Hematopoietic multipotent progenitor cell treated with erythropoietin and hydrocortisone succinate and interleukin-3 and kit ligand, for 8 days (in vitro differentiated cells): ENCODE measurements around the gene ZSWIM5.
"Not testable (repeated sequence)": the region's sequence is repeated elsewhere in the genome, so short reads cannot be mapped to it uniquely, and the experiment has no call there.

Source experiments
- DNase-seq: peaks from one replicate; pipeline ENCODE4 v3.0.0-alpha.2; 2015

The ZSWIM5 gene

GRCh38 chr1:45205910-45206721 lies at the start of gene ZSWIM5:
ZSWIM5 (minus strand) TSS chr1:45206605; CDS start chr1:45206350, 255 bp downstream.
- peak; percentile 23 for DNase-seq

DNA sequence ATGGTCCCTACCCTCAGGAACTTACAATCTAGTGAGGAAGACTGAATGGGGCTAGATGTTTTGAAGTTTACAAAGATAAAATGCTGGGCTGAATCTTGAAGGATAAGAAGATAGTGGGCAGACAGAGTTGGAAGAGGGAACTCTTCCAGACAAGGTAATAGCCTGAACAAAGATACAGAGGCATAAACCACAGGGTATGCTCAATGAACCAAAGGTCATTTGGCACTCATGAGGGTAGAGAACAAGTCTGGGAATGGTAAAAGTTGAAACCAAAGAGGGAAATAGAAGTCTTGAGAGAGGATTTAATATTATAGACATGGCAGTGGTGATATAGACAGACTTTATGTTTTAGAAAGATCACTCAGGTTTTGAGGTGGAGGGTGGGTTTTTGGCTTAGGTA lies 48.1 kb upstream of the ZSWIM5 start:
- DNase-seq, result no peak

DNA sequence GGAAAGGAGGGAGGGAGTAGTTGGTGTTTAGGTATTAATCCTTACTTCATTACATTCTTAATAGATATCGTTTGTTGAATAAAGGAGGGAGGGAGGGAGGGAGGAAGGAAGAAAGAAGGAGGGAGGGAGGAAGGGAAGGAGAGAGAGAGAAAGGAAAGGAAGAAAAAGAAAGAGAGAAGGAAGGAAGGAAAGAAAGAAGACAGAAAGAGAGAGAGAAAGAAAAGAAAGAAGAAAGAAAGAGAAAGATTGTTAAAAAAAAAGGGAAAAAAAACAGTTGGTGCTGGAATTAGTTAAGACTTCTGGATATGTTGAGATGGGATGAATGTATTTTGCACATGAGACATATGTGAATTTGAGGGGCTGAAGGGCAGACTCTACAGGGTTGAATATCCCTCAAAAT lies 44.1 kb upstream of the ZSWIM5 start:
- DNase-seq, result no peak

GRCh38 chr1:45248004-45248403 lies 41.6 kb upstream of the ZSWIM5 start:
- not testable (repeated sequence) for DNase-seq

DNA sequence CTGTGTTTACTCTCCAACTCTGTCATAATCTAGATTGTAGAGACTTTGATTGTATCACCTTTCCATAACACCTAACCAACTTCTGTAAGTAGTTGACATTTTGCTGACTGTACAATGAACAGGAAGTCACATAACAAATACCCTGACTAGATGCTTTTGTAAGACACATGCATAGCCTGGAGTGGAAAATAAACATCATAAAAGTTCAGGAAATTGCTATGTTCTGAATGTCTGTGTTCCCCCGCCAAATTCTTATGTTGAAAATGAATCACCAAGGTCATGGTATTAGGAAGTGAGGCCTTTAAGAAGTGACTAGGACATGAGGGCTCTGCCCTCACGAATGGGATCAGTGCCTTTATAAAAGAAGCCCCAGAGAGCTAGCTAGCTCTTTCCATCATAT lies 40.4 kb upstream of the ZSWIM5 start:
- no peak for DNase-seq

GRCh38 chr1:45246359-45246758 lies 40.0 kb upstream of the ZSWIM5 start:
- not testable (repeated sequence) for DNase-seq

- no peak for DNase-seq
Measured at GRCh38 chr1:45244660-45245059, 38.3 kb upstream of the ZSWIM5 start.

- no peak for DNase-seq
Measured at GRCh38 chr1:45243476-45244343, 37.3 kb upstream of the ZSWIM5 start.

DNA sequence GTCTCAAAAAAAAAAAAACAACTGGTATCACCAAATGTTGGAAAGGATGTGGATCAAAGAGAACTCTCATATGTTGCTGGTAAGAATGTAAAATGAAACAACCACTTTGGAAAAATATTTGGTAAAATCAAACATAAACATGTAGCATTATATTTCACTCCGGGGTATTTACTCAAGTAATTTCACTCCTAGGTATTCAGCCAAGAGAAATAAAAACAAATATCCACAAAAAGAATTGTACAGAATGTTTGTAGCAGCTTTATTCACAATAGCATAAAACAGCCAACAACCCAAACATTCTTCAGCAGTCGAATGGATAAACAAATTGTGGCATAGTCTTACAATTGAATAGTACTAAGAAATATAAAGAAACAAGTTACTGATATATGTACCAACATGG lies 32.4 kb upstream of the ZSWIM5 start:
- DNase-seq, result no peak

DNA sequence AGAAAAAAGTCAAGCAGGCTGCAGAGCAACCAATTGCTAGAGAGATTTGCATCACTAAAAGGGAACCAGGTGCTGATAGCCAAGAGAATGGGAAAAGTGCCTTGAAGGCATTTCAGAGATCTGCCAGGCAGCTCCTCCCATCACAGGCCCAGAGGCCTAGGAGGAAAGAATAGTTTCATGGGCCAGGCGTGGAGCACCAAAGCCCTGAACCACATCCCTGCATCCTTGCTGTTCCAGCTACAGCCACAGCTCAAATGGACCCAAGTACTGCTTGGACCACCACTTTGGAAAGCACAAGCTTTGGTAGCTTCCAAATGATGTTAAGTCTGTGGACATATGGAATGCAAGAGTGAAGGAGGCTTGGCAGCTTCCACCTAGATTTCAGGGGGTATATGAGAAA lies 29.7 kb upstream of the ZSWIM5 start:
- no peak for DNase-seq

- no peak for DNase-seq
Measured at GRCh38 chr1:45230537-45230936, 24.1 kb upstream of the ZSWIM5 start.

DNA sequence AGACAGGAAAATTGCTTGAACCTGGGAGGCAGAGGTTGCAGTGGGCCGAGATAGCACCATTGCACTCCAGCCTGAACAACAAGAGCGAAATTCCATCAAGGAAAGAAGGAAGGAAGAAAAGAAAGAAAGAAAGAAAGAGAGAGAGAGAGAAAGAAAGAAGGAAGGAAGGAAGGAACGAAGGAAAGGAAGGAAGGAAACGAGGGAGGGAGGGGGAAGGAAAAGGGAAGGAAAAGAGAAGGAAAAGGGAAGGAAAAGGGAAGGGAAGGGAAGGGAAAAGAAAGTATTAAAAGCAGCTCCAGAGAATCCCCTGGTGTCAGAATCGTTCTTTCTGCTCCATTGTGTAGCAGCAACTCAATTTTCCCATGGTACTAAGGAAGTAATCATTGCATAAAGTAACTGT lies 19.2 kb upstream of the ZSWIM5 start:
- no peak for DNase-seq

DNA sequence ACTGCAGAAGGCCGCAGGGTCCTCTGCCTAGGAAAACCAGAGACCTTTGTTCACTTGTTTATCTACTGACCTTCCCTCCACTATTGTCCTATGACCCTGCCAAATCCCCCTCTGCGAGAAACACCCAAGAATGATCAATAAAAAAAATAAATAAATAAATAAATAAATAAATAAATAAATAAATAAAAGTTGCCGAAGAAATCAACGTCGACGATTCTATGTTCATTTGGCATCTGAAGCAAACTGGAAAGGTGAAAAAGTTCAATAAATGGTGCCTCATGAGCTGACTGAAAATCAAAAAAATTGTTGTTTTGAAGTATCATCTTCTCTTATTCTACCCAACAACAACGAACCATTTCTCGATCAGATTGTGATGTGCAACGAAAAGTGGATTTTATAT lies 17.3 kb upstream of the ZSWIM5 start:
- not testable (repeated sequence) for DNase-seq

DNA sequence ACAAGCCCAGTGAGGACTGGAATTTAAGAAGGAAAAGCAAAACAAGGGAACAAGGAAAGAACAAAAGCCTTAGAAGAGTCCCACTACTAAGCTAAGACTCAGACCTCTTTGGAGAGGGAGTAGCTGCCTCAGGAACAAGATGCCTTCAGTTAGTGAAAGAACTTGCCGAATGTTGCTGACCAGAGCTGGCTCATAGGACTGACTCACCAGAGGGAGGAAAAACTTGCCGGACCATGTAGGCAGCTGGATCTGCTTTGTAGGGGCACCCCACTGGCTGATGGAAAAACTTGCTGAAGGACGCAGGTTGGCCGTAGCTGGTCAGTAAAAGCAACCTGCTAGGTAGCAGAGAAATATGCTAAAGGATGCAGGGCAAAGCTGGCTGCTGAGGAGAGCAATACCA lies 15.3 kb upstream of the ZSWIM5 start:
- no peak for DNase-seq

DNA sequence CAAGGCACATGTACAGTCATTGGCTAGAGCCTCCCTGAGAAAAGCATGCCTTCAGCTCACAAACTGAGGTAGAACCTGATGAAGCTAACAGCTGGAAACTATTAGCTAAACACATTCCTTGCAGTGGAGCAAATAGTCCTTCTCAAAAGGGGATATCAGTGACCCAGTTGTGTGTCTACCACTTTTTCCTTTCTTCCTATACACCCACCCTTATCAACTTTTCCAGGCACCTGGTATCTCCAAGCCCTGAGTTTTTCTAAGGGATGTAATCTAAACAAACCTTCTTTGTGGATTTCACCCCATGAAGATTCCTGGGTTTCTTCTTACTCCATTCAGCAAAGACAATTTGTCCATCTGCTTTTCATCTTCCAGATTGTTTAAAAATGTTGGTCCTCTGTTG lies 10.5 kb upstream of the ZSWIM5 start:
- no peak for DNase-seq

DNA sequence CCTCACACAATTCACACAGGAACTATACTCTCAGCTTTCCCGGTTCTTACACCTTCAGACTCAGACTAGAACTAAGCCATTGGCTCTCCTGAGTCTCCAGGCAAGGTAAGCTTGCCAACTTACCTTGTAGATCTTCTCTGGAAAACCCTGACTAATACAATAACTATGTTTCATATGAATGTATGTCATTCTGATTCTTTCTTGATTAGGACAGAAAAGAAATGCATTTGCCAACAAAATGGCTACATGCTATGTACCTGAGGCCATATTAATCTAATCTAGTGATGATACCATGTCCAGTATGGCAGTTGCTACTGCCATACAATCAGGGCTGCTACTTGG lies 9.8 kb upstream of the ZSWIM5 start:
- no peak for DNase-seq

DNA sequence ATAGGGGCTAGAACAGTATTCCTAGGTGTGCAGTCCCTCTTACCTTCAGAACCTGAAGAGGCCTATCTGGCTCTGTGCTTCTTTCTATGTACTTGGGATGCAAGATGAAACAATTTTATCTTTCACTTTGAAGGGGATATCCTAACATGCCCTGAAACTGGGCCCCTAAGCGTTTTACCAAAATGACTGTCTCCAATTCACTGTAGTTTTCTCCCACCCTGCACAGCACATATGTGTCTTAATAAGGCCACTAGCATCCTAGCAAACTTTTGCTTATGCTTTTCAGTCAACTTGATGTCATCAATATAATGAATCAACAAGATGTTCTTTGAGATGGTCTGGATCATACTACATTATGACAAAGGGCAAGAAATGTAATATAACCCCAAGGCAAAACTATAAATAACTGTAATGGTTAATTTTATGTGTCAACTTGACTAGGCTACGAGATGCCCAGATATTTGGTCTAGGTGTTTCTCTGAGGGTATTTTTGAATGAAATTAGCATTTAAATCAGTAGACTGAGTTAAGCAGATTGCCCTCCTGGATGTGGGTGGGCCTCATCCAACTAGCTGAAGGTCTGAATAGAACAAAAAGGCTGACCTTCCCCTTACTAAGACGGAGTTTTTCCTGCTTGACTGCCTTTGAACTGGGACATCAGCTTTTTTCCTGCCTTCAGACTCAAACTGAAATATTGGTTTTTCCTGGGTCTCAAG lies 9.2 kb upstream of the ZSWIM5 start:
- no peak for DNase-seq

GRCh38 chr1:45213892-45214291 lies 7.5 kb upstream of the ZSWIM5 start:
- no peak for DNase-seq

- DNase-seq, result no peak
Measured at GRCh38 chr1:45211076-45211475, 4.7 kb upstream of the ZSWIM5 start.

GRCh38 chr1:45206808-45207623 lies 611 bp upstream of the ZSWIM5 start:
- DNase-seq, result no peak

GRCh38 chr1:45205011-45205909 lies 1.1 kb downstream of the ZSWIM5 start:
- no peak for DNase-seq
